ENCODE results near the gene GRID1.

- TF ChIP-seq, protein P1, sequence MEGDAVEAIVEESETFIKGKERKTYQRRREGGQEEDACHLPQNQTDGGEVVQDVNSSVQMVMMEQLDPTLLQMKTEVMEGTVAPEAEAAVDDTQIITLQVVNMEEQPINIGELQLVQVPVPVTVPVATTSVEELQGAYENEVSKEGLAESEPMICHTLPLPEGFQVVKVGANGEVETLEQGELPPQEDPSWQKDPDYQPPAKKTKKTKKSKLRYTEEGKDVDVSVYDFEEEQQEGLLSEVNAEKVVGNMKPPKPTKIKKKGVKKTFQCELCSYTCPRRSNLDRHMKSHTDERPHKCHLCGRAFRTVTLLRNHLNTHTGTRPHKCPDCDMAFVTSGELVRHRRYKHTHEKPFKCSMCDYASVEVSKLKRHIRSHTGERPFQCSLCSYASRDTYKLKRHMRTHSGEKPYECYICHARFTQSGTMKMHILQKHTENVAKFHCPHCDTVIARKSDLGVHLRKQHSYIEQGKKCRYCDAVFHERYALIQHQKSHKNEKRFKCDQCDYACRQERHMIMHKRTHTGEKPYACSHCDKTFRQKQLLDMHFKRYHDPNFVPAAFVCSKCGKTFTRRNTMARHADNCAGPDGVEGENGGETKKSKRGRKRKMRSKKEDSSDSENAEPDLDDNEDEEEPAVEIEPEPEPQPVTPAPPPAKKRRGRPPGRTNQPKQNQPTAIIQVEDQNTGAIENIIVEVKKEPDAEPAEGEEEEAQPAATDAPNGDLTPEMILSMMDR (IDR thresholded peaks at IDR 0.05): no peak
- TF ChIP-seq POLR2A (IDR thresholded peaks at IDR 0.05): no peak
Observed at GRCh38 chr10:85959239-85959638, 407.4 kb downstream of the GRID1 start.
